GM10847 (cell line): Measurements from ENCODE around the gene ARMC5.

ENCODE experiments used
- POLR2A ChIP-seq: IDR thresholded peaks from 2 replicates; pipeline ENCODE4 v1.6.1; 2011; ENCODE audit not compliant: insufficient read length; ENCODE audit errors: extremely low read depth

The ARMC5 gene

DNA sequence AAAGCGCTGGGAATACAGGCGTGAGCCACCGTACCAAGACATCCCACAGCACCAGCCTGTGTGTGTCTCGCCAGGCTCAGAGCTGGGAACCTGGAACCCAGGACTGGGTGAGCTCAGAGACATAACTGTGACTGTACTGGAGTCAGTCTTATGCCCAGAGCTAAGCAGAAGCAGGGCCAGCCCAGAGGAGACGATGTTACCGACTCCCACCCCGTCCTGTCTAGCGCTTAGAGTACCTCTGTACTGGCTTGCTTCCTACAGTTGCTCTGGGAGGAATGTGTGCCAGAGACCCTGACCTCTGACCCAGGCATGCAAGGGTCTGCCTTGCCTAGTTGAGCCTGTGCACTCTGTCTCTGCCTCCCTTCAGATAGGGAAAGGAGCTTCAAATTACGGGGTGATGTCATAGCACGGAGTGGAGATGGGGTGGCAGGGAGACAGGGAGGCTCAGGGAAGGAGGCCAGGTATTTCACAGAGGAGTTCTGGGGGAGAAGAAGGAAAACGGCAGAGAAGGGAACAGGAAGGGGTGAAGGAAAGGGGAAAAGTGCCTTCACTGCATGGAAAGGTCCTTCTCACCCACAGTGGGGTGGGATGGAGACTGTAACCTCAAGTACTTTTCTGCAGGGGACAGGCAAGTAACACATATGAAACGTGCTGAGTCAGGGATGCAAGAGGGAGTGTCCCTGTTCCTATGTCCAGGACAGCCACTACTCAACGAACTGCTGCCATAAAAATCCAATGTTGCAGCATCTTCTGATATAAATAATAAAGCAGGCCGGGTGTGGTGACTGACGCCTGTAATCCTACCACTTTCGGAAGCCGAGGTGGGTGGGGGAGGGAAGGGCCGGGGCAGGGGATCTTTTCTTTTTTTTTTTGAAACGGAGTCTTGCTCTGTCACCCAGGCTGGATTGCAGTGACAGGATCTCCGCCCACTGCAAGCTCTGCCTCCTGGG lies 5.8 kb upstream of the ARMC5 start:
- no peak for TF ChIP-seq POLR2A

DNA sequence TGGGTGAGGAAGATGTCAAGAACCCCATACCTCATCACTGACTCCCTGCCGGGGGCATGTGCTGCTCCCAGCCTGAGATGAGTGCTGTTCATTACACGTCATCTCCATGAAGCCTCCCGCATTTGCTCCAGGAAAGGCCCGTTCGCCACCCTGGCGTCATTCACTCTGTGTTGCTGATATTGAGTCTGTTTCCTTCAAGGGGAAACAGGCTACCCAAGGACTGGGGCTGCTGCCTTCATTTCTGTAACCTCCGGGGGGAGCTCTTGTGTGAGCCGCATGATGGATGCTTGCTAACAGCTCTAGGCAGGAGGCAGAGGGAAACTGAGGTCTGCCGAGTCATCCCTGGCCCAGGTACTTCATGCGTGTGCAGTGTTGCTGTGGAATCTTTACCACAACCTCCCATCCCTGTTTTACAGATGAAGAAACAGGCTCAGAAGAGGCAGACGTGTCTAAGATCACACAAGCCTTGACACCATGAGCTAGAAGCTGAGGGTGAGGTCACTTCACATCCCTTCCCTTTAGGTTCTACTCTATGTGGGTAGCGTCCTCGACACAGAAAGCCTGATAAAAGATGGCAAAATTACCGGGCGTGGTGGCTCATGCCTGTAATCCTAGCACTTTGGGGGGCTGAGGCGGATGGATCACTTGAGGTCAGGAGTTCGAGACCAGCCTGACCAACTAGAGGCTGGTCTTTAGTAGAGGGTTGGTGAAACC lies 3.5 kb upstream of the ARMC5 start:
- TF ChIP-seq POLR2A, result no peak

- TF ChIP-seq POLR2A, result no peak
Measured at GRCh38 chr16:31456988-31457360, 2.3 kb upstream of the ARMC5 start.

DNA sequence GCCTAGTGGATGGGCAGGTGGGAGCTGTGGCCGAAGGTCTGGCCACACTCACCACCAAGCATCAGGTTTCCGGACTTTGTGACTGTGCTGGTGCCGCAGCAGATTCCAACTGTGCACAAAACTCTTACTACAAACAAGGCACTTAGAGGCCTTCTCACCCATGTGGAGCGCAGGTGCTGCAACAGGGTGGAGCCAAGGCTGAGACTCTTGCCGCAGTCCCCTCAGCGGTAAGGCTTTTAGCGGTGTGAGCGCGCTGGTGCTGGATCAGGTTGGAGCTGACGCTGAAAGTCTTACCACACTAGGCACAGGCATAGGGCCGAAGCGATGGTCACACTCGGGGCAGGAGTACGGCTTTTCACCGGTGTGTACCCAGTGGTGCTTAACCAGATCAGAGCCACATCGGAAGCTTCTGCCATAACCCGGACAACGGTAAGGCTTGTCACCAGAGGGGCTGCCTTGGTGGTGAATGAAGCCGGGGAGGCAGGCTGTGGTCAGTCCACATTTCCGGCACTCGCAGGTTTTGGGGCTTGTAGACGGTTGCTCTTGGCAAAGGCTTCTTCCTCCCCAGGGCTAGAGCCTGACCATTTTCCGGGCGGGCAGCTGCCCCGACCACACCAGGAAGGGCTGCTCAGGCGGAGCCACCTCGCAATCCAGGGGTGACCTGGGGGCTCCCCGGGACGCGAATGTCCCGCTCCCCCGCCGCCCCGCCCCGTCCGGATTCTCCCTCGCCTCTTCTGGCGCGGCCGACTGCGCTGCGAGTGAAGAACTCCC lies 1.0 kb upstream of the ARMC5 start:
- TF ChIP-seq POLR2A, result no peak

- TF ChIP-seq POLR2A, result peak; percentile 22
Measured at GRCh38 chr16:31459687-31460581, 633 bp downstream of the ARMC5 start.

GRCh38 chr16:31460582-31461002 lies 1.3 kb downstream of the ARMC5 start:
- TF ChIP-seq POLR2A, result no peak

- no peak for TF ChIP-seq POLR2A
Measured at GRCh38 chr16:31461201-31461920, 2.1 kb downstream of the ARMC5 start.

GRCh38 chr16:31461921-31462804 lies 2.9 kb downstream of the ARMC5 start:
- TF ChIP-seq POLR2A, result no peak

- no peak for TF ChIP-seq POLR2A
Measured at GRCh38 chr16:31464348-31464769, 5.1 kb downstream of the ARMC5 start.

- TF ChIP-seq POLR2A, result no peak
Measured at GRCh38 chr16:31464781-31465260, 5.5 kb downstream of the ARMC5 start.

GRCh38 chr16:31465788-31466370 lies 6.6 kb downstream of the ARMC5 start:
- TF ChIP-seq POLR2A, result no peak

GRCh38 chr16:31466381-31466841 lies 7.1 kb downstream of the ARMC5 start:
- no peak for TF ChIP-seq POLR2A
